ENCODE measurements around the gene STAU1.
"Not testable (repeated sequence)": the region's sequence is repeated elsewhere in the genome, so short reads cannot be mapped to it uniquely, and the experiment has no call there.

The STAU1 gene

DNA sequence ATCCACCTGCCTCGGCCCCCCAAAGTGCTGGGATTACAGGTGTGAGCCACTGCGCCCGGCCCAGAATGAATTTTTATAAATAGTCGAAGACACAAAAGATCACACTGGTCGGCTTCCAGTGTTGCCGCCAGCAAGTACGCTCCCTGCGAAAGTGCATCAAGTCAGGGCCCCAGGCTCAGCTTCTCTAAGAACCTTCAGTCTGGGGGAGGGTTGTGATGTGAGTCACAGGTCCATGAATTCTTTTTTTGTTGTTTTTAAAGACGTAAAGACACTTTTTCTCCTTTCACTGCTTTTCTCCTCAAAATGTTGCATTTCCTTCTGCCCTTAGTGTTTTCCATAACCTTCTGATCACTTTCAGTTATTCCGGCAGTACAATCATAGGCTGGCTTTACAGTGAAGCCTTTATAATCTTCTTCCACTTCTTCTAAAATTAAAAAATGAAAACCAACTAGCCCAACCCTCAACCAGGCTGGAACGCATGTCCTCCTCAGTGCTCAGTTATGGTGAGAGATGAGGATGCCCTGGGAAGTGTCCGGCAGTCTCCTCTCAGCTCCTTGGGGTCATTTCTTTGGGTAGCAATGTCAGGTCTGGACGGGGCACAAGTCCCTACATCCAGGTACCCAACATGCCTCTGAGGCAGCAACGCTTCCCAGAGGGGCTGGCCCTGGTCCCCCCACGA is 75.4 kb downstream of the STAU1 start:
- DNase-seq = no peak

DNA sequence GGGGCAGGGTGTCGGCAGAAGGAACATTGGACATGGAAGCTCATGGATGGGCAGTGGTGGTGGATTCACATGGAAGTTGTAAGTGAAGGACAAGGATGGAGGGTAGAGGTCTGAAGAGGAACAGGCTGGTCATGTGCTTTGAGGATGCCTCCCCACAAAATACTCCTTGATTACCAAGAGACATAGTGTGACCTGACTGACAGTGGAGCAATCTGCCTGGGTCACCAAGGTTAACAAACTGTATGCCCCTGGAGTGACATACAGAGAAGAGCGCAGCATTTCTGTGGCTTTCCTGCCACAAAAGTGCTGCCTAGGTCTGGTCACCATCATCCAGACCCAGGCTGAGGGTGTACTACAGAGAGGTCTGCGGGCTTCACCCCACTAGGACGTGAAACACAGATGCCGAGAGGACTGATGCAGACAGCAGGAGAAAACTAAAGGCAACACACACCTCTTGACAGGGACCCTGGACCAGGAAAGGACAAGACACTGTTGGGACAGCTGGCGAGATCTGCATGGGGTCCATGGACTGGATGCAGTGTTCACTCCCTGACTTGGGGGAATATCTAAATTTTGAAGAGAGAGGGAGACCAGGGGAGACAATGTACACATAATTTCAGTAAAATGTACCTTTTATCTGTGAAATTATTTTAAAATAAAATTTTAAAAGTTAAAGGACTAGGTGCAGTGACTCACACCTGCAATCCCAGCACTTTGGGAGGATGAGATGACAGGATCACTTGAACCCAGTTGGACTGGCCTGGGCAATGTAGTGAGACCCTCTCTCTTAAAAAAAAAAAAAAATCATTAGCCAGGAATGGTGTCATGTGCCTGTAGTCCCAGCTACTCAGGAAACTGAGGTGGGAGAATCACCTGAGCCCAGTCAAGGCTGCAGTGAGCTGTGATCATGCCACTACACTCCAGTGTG is 77.1 kb downstream of the STAU1 start:
- no peak for DNase-seq

DNA sequence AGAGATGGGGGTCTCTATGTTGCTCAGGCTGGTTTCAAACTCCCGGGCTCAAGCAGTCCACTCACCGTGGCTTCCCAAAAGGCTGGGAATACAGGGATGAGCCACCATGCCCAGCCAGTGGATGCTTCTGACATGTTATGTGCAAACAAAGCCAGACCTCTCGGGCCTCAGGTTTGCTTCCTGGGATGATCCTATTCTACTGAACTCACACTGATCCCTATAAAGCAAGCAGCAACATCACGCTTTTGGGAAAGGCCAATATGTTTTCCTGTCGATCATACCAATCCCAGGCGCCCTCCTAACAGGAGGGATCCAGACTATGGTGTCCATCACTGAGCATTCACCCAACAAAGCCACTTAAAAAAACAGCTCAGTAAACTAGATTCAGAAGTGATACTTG is 81.8 kb downstream of the STAU1 start:
- no peak for DNase-seq

DNA sequence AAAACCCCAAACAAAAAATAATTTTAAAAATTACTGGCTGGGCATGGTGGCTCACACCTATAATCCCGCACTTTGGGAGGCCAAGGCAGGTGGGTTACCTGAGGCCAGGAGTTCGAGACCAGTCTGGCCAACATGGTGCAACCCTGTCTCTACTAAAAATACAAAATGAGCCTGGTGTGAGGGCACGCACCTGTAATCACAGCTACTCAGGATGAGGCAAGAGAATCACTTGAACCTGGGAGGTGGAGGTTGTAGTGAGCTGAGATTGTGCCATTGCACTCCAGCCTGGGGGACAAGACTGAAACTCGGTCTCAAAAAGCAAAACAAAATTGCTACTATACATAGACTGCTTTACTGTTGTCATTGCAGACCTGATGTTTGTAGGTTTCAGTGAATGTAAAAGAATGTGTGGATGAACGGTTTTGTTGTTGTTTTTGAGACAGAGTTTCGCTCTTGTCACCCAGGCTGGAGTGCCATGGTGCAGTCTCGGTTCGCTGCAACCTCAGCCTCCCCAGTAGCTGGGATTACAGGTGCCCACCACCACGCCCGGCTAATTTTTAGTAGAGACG is 83.1 kb downstream of the STAU1 start:
- DNase-seq = not testable (repeated sequence)

DNA sequence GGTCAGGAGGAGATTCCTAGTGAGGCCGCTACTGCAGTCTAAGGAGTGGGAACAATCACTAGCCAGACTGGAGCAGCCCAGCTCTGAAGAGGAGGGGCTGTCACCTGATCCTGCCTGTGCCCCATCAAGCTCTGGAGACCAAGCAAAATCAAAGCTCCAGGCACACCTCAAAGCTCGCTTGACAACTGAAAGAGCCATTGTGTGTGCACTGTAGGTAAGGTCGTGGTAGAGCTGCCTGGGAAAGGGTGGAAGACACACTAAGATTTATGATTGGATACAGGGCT is 83.8 kb downstream of the STAU1 start:
- no peak for DNase-seq

DNA sequence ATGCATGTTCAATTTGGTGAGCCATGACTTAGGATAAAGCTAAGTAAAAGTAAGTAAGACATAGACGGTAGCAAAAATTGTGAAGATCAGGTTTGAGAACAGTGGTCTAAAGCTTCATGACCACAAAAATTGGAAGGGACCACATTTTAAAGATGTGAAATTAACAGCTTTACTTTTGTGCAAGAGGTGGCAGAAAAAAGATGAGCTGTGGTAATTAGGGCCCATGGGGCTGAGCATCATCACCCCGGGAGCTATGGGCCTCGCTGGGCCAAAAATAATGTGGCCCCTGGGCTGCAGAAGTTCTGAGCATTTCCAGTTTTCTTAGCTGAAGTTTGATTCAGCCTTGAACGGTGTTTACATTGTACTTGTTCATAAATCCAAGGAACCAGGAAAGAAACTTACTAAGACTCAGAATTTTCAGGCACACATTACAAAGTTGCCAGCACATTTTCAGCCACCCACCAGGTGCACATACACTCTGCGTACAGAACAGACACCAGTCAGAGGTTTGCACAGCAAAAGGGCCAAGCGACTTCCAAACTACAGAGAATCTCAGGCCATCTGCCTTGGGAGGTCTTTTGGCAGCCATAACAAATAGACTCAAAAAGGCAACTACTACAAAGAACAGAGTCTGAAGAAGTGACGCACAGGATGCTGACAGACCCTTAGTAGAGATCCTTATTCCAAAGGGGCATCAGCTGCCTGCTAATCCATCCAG is 84.3 kb downstream of the STAU1 start:
- DNase-seq = no peak

DNA sequence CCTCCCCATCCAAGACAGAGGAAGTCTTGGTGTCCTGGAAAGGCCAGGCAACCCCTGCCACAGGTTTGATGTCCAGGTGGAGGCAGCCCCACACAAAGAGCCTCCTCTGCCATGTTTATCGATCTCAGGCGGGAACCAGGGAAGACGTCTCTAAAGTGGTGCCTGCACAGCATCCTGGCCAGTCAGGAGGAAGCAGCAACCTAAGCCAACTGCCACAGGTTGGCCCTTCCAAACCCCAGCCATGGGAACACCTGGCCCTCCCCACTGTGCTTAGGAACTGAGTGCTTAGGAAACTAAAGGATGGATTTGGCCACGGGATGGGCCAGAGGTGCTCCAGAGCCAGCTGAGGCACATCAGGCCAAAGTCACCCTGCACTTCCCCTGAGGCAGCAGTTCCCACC is 85.1 kb downstream of the STAU1 start:
- DNase-seq = no peak

DNA sequence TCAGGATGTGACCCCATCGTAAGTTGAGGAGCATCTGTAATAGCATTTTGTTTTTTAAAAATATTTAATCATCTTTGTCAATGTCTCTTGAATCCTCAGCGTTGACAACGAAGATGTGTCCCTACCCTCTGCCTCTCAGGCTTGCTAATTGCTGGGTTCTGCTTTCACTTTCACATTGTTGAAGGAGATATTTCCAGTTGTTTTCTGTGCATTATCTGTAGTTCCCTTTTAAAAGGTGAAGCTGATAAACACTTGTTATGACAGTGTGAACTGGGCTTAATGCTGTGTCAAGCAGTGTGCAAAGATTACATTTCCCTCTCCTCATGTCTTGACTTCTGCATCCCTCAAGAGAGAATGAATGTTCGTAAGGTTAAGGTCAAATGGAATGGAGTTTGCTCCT is 87.2 kb downstream of the STAU1 start:
- peak in 1 of 2 donors; percentile 9 for DNase-seq

DNA sequence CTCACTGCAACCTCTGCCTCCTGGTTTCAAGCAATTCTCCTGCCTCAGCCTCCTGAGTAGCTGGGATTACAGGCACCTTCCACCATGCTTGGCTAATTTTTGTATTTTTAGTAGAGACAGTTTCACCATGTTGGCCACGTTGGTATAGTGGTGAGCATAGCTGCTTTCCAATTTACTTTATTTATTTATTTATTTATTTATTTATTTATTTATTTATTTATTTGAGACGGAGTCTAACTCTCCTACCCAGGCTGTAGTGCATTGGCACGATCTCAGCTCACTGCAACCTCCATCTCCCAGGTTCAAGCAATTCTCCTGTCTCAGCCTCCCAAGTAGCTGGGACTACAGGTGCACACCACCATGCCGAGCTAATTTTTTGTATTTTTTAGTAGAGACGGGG is 87.8 kb downstream of the STAU1 start:
- DNase-seq = not testable (repeated sequence)

DNA sequence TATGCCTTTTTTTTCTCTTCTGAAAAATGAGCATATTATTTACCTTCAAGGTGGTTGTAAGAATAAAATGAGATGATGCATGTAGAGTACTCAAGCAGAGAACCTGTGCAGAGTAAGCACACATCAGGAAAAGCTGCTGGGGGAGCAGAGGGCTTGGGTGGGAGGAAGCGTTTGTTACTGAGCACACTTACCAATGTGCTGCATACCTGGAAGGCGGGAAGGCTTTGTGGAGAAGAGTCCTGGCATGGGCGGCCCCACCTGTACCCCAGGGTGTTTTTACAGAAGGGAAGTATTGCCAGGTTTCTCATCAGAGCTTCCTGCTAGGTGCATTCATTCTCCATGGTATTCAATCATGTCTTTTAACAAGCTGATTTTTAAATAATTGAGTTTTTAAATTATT is 89.1 kb downstream of the STAU1 start:
- no peak for DNase-seq

DNA sequence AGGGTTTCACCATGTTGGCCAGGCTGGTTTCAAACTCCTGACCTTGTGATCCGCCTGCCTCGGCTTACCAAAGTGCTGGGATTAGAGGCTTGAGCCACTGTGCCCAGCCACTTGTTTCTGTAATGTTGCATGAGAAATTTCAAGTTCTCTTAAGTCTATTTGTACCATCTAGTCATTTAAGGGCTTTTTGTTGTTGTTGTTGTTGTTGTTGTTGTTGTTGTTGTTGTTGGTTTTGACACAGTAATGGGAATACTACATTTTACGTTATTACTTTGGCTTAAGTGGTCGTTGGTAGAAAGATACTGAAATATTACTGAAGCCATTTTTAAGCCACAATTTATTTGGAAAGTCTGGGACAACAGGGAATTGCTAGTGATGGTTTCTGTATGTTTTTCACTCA is 90.0 kb downstream of the STAU1 start:
- DNase-seq = no peak

DNA sequence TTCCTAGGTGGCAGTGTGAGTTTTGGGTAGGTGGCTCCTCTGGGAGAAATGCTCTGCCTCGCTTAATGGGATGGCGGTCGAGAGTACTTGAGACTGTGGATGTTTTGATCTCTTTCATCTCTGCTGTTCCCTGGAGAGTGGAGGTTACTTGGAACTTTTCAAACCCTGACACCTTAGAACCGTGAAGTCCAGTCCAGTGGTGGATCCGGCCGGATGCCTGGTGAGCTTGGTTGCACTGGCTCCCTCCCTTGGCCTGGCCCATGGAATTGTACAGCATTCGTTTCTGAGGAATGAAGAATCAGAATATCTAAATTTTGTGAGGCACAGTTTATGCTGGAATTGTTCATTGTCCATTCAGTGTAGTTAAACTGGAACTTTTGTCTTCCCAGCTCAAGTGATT is 91.0 kb downstream of the STAU1 start:
- no peak for DNase-seq

DNA sequence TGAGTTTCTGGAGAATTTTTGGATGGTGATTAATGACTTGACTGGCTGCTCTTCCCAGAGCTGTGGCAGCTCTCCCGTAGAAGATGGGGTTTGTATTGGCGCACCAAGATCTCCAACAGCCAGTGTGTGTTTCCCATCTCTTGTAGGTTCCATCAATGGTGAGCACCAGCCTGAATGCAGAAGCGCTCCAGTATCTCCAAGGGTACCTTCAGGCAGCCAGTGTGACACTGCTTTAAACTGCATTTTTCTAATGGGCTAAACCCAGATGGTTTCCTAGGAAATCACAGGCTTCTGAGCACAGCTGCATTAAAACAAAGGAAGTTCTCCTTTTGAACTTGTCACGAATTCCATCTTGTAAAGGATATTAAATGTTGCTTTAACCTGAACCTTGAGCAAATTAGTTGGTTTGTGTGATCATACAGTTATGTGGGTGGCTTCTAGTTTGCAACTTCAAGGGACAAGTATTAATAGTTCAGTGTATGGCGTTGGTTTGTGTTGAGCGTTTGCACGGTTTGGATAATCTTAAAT is 91.9 kb downstream of the STAU1 start:
- DNase-seq = no peak

DNA sequence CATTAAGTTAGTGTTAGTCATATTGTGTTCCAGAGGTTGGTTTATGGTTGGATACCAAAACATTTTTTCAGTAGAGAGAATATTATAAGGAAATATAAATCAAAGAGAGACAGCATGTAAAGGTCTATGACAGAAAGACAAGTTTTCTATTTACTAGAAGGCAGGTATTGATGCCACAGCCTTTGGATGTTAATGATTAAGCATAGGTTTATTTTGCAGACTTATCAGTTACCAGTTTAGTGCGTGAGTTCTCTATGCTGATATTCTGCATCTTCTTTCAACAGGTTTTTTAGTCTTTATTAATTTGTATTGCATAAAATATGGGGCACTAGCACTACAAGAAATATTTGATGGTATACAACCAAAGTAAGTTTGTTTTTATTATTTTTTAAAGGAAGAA is 96.4 kb downstream of the STAU1 start:
- DNase-seq = no peak

DNA sequence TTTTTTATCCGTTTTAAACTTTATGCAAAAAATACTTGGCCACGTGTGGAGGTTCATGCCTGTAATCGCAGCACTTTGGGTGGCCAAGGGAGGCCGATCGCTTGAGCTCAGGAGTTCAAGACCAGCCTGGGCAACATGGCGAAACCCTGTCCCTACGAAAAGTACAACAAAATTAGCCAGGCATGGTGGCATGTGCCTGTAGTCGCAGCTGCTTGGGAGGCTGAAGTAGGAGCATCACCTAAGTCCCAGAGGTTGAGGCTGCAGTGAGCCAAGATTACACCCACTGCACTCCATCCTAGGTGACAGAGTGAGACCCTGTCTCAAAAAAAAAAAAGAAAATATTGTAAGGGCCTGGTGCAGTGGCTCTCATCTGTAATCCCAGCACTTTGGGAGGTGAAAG is 97.0 kb downstream of the STAU1 start:
- DNase-seq = no peak

DNA sequence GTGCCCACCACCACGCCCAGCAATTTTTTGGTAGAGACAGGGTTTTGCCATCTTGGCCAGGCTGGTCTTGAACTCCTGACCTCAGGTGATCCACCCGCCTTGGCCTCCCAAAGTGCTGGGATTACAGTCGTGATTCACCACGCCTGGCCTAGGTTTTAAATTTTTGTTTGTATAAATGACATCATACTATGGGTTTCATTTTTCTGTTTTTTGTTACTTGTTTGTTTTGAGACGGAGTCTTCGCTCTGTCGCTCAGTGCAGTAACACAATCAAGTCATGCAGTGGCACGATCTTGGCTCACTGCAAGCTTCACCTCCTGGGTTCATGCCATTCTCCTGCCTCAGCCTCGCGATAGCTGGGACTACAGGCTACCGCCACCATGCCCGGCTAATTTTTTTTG is 105.8 kb downstream of the STAU1 start:
- not testable (repeated sequence) for DNase-seq

DNA sequence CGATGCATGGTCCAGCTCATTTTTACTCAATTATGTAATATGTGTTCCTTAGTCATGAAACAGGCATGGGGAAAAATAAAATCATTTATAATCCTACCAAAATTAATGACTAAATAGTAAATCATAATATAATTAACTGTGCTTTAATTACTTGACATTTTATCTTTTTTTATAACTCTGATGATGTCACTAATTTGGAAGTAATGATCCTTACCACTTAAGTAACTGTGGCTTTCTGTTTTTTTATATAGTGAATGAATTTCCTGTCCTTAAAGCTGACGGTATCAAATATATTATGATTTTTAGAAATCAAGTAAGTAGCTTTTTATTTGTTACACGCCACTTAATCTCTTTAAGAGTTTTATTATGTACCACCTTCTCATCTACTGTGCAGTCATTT is 109.8 kb downstream of the STAU1 start:
- no peak for DNase-seq

DNA sequence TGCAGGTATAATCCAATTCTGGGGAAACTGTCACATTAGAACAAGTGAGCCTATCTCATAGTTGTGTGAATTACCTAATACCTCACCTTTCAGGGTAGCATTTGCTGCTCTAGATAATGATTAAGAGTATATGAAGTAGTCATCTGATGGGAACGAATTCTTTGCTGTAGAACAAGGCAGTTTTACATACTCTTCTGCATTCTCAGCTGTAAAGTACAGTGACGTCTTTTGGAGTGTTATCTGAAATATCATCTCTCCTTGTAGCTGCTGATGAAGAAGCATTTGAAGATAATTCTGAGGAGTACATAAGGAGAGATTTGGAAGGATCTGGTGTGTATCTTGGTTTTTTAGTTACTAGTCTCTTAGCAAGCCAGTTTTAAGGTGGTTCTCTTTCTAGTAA is 113.6 kb downstream of the STAU1 start:
- DNase-seq = no peak

Data from CD4-positive, alpha-beta T cell treated with Interferon alpha-2 for 1 hour (primary cell).